ENCODE data around the gene TPP2. TPM values are rescaled to one million over a fixed set of nuclear protein-coding genes. Genes with fewer than 3 reads are reported as not detected.

TPP2 gene
- total and polyA plus RNA-seq, 2 donors: 43.4 to 47.4 TPM

GRCh38 chr13:102688306-102688973 is 91.7 kb downstream of the TPP2 start:
- no peaks in the 10 kb centered on the region for H3K9me3 ChIP-seq (ENCODE audit: control insufficient read depth in 2 of 2, insufficient read depth in 1 of 2, low read length in 1 of 2)
- no peak for DNase-seq (ENCODE audit: low read depth in 6 of 9, low spot score in 9 of 9)
- H3K27me3 ChIP-seq (ENCODE audit: control insufficient read depth in 2 of 2, insufficient read depth in 1 of 2, low read length in 1 of 2): peaks cover 0 to 21% of the 10 kb centered on the region in 2 donors
- no peak overlapping the region for H3K27ac ChIP-seq (ENCODE audit: low read depth in 1 of 2, low read length in 1 of 2)
- H3K4me1 ChIP-seq (ENCODE audit: control insufficient read depth in 2 of 2, insufficient read depth in 2 of 2, low read length in 2 of 2): peaks cover 0 to 2% of the 10 kb centered on the region in 2 donors
- H3K4me3 ChIP-seq (ENCODE audit: low read length in 2 of 2): no peak overlapping the region
- 67% methylated on average over 13 of the region's 13 CpGs for WGBS
- no peaks in the 10 kb centered on the region for H3K36me3 ChIP-seq (ENCODE audit: control insufficient read depth in 2 of 2, insufficient read depth in 2 of 2, low read length in 1 of 2)

GRCh38 chr13:102690883-102691282 is 94.1 kb downstream of the TPP2 start:
- Histone ChIP-seq H3K27me3 (ENCODE audit: control insufficient read depth in 2 of 2, insufficient read depth in 1 of 2, low read length in 1 of 2) (peaks cover 0 to 23% of the 10 kb centered on the region in 2 donors), H3K4me3 (ENCODE audit: low read length in 2 of 2) (no peak overlapping the region), H3K27ac (ENCODE audit: low read depth in 1 of 2, low read length in 1 of 2) (no peak overlapping the region), H3K36me3 (ENCODE audit: control insufficient read depth in 2 of 2, insufficient read depth in 2 of 2, low read length in 1 of 2) (no peaks in the 10 kb centered on the region), H3K9me3 (ENCODE audit: control insufficient read depth in 2 of 2, insufficient read depth in 1 of 2, low read length in 1 of 2) (no peaks in the 10 kb centered on the region), H3K4me1 (ENCODE audit: control insufficient read depth in 2 of 2, insufficient read depth in 2 of 2, low read length in 2 of 2) (peaks cover 0 to 2% of the 10 kb centered on the region in 2 donors)
- DNase-seq (ENCODE audit: low read depth in 6 of 9, low spot score in 9 of 9): no peak
- WGBS: 98% methylated on average over 4 of the region's 4 CpGs

GRCh38 chr13:102692491-102692826 is 95.7 kb downstream of the TPP2 start:
- H3K27ac ChIP-seq (ENCODE audit: low read depth in 1 of 2, low read length in 1 of 2): no peak overlapping the region
- WGBS: 98% methylated on average over 2 of the region's 2 CpGs
- H3K36me3 ChIP-seq (ENCODE audit: control insufficient read depth in 2 of 2, insufficient read depth in 2 of 2, low read length in 1 of 2): no peaks in the 10 kb centered on the region
- peaks cover 0 to 23% of the 10 kb centered on the region in 2 donors for H3K27me3 ChIP-seq (ENCODE audit: control insufficient read depth in 2 of 2, insufficient read depth in 1 of 2, low read length in 1 of 2)
- no peaks in the 10 kb centered on the region for H3K9me3 ChIP-seq (ENCODE audit: control insufficient read depth in 2 of 2, insufficient read depth in 1 of 2, low read length in 1 of 2)
- H3K4me1 ChIP-seq (ENCODE audit: control insufficient read depth in 2 of 2, insufficient read depth in 2 of 2, low read length in 2 of 2): no peaks in the 10 kb centered on the region
- no peak for DNase-seq (ENCODE audit: low read depth in 6 of 9, low spot score in 9 of 9)
- H3K4me3 ChIP-seq (ENCODE audit: low read length in 2 of 2): no peak overlapping the region

GRCh38 chr13:102693250-102693649 is 96.5 kb downstream of the TPP2 start:
- 97% methylated on average over 4 of the region's 4 CpGs for WGBS
- Histone ChIP-seq H3K4me3 (ENCODE audit: low read length in 2 of 2) (no peak overlapping the region), H3K9me3 (ENCODE audit: control insufficient read depth in 2 of 2, insufficient read depth in 1 of 2, low read length in 1 of 2) (no peaks in the 10 kb centered on the region), H3K4me1 (ENCODE audit: control insufficient read depth in 2 of 2, insufficient read depth in 2 of 2, low read length in 2 of 2) (no peaks in the 10 kb centered on the region), H3K27me3 (ENCODE audit: control insufficient read depth in 2 of 2, insufficient read depth in 1 of 2, low read length in 1 of 2) (peaks cover 0 to 22% of the 10 kb centered on the region in 2 donors), H3K27ac (ENCODE audit: low read depth in 1 of 2, low read length in 1 of 2) (no peak overlapping the region), H3K36me3 (ENCODE audit: control insufficient read depth in 2 of 2, insufficient read depth in 2 of 2, low read length in 1 of 2) (no peaks in the 10 kb centered on the region)
- DNase-seq (ENCODE audit: low read depth in 6 of 9, low spot score in 9 of 9): no peak

GRCh38 chr13:102693776-102694175 is 97.0 kb downstream of the TPP2 start:
- no peak overlapping the region for H3K27ac ChIP-seq (ENCODE audit: low read depth in 1 of 2, low read length in 1 of 2)
- 93% methylated on average over 2 of the region's 2 CpGs for WGBS
- no peaks in the 10 kb centered on the region for H3K36me3 ChIP-seq (ENCODE audit: control insufficient read depth in 2 of 2, insufficient read depth in 2 of 2, low read length in 1 of 2)
- peaks cover 0 to 21% of the 10 kb centered on the region in 2 donors for H3K27me3 ChIP-seq (ENCODE audit: control insufficient read depth in 2 of 2, insufficient read depth in 1 of 2, low read length in 1 of 2)
- no peak for DNase-seq (ENCODE audit: low read depth in 6 of 9, low spot score in 9 of 9)
- H3K4me3 ChIP-seq (ENCODE audit: low read length in 2 of 2): no peak overlapping the region
- H3K9me3 ChIP-seq (ENCODE audit: control insufficient read depth in 2 of 2, insufficient read depth in 1 of 2, low read length in 1 of 2): no peaks in the 10 kb centered on the region
- H3K4me1 ChIP-seq (ENCODE audit: control insufficient read depth in 2 of 2, insufficient read depth in 2 of 2, low read length in 2 of 2): no peaks in the 10 kb centered on the region

- Histone ChIP-seq H3K36me3 (ENCODE audit: control insufficient read depth in 2 of 2, insufficient read depth in 2 of 2, low read length in 1 of 2) (no peaks in the 10 kb centered on the region), H3K4me1 (ENCODE audit: control insufficient read depth in 2 of 2, insufficient read depth in 2 of 2, low read length in 2 of 2) (no peaks in the 10 kb centered on the region), H3K4me3 (ENCODE audit: low read length in 2 of 2) (no peak within 1 kb of the TSS), H3K9me3 (ENCODE audit: control insufficient read depth in 2 of 2, insufficient read depth in 1 of 2, low read length in 1 of 2) (no peaks in the 10 kb centered on the region), H3K27ac (ENCODE audit: low read depth in 1 of 2, low read length in 1 of 2) (no peak within 1 kb of the TSS), H3K27me3 (ENCODE audit: control insufficient read depth in 2 of 2, insufficient read depth in 1 of 2, low read length in 1 of 2) (peaks cover 0 to 18% of the 10 kb centered on the region in 2 donors)
- 92% methylated on average over 6 of the region's 6 CpGs for WGBS
- no peak for DNase-seq (ENCODE audit: low read depth in 6 of 9, low spot score in 9 of 9)
These were observed 98.2 kb downstream of the TPP2 start, which contains the start of gene METTL21C for GRCh38 chr13:102694937-102695336. Gene METTL21C (minus strand): TSS chr13:102695044. CDS start chr13:102694498, 546 bp downstream.

GRCh38 chr13:102696465-102696864 is 99.7 kb downstream of the TPP2 start:
- H3K27me3 ChIP-seq (ENCODE audit: control insufficient read depth in 2 of 2, insufficient read depth in 1 of 2, low read length in 1 of 2): peaks cover 0 to 18% of the 10 kb centered on the region in 2 donors
- H3K9me3 ChIP-seq (ENCODE audit: control insufficient read depth in 2 of 2, insufficient read depth in 1 of 2, low read length in 1 of 2): no peaks in the 10 kb centered on the region
- no peaks in the 10 kb centered on the region for H3K36me3 ChIP-seq (ENCODE audit: control insufficient read depth in 2 of 2, insufficient read depth in 2 of 2, low read length in 1 of 2)
- H3K4me3 ChIP-seq (ENCODE audit: low read length in 2 of 2): no peak overlapping the region
- no peaks in the 10 kb centered on the region for H3K4me1 ChIP-seq (ENCODE audit: control insufficient read depth in 2 of 2, insufficient read depth in 2 of 2, low read length in 2 of 2)
- DNase-seq (ENCODE audit: low read depth in 6 of 9, low spot score in 9 of 9): no peak
- 94% methylated on average over 4 of the region's 4 CpGs for WGBS
- no peak overlapping the region for H3K27ac ChIP-seq (ENCODE audit: low read depth in 1 of 2, low read length in 1 of 2)

GRCh38 chr13:102697264-102697663 is 100.5 kb downstream of the TPP2 start:
- no peak overlapping the region for H3K27ac ChIP-seq (ENCODE audit: low read depth in 1 of 2, low read length in 1 of 2)
- WGBS: 88% methylated on average over 6 of the region's 6 CpGs
- H3K4me1 ChIP-seq (ENCODE audit: control insufficient read depth in 2 of 2, insufficient read depth in 2 of 2, low read length in 2 of 2): no peaks in the 10 kb centered on the region
- H3K9me3 ChIP-seq (ENCODE audit: control insufficient read depth in 2 of 2, insufficient read depth in 1 of 2, low read length in 1 of 2): no peaks in the 10 kb centered on the region
- H3K36me3 ChIP-seq (ENCODE audit: control insufficient read depth in 2 of 2, insufficient read depth in 2 of 2, low read length in 1 of 2): no peaks in the 10 kb centered on the region
- DNase-seq (ENCODE audit: low read depth in 6 of 9, low spot score in 9 of 9): no peak
- no peak overlapping the region for H3K4me3 ChIP-seq (ENCODE audit: low read length in 2 of 2)
- peaks cover 0 to 10% of the 10 kb centered on the region in 2 donors for H3K27me3 ChIP-seq (ENCODE audit: control insufficient read depth in 2 of 2, insufficient read depth in 1 of 2, low read length in 1 of 2)

- Histone ChIP-seq H3K4me3 (ENCODE audit: low read length in 2 of 2) (no peak overlapping the region), H3K27me3 (ENCODE audit: control insufficient read depth in 2 of 2, insufficient read depth in 1 of 2, low read length in 1 of 2) (peaks cover 0 to 5% of the 10 kb centered on the region in 2 donors), H3K4me1 (ENCODE audit: control insufficient read depth in 2 of 2, insufficient read depth in 2 of 2, low read length in 2 of 2) (no peaks in the 10 kb centered on the region), H3K36me3 (ENCODE audit: control insufficient read depth in 2 of 2, insufficient read depth in 2 of 2, low read length in 1 of 2) (no peaks in the 10 kb centered on the region), H3K27ac (ENCODE audit: low read depth in 1 of 2, low read length in 1 of 2) (no peak overlapping the region), H3K9me3 (ENCODE audit: control insufficient read depth in 2 of 2, insufficient read depth in 1 of 2, low read length in 1 of 2) (no peaks in the 10 kb centered on the region)
- no peak for DNase-seq (ENCODE audit: low read depth in 6 of 9, low spot score in 9 of 9)
- whole genome bisulfite sequencing: 95% methylated on average over 8 of the region's 8 CpGs
These were observed 101.3 kb downstream of the TPP2 start for GRCh38 chr13:102697929-102698648.

Data from thymus (tissue), 11 donors.